ENCODE results near the gene ADCY7.

- no peak for TF ChIP-seq CTCF (IDR thresholded peaks at IDR 0.05)
- TF ChIP-seq POLR2A (IDR thresholded peaks at IDR 0.05), result no peak
These were observed 74.2 kb downstream of the ADCY7 start for GRCh38 chr16:50340578-50340977.
